Measurements from ENCODE around the gene REXO1. TPM values are rescaled to one million over a fixed set of nuclear protein-coding genes. Genes with fewer than 3 reads are reported as not detected.
"Not testable (repeated sequence)": the region's sequence is repeated elsewhere in the genome, so short reads cannot be mapped to it uniquely, and the experiment has no call there.

The REXO1 gene
- total RNA-seq, 2 donors from 2014 or later: 18.2 to 24.5 TPM

DNA sequence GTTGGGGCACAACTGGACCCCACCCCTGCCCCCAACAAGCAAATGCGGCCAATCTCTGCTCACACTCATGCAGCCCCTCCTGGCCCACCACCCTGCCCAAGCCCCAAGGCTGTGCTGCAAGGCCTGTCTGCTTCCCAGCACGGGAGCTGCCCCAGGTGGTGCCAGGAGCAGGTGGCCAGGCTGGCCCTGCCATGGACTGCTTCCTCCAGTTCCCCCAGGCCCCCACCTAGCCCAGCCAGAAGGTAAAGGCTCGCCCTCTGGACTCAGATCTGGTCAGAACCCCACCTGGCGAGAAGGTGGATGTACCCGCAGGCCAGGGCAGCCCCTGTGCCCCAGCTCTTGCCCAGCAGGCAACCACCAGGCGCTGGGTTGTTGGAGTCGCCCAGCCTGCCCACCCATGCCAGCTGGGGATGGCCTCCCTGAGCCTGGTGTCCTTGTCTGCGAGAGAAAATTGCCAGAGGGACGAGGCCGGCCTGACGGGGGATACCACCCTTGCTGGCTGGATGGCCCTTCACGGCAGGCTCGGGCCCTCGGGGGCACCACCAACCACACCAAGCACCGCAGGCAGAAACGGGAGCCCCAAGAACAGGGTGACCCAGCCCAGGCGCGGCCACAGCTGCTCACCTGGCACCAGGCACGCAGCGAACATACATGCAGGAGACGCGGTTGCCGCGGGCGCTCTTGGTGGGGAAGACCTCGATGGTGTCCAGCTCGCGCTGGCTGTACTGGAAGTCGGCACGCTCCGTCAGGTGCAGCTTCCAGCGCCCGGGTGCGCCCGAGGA is 32.5 kb upstream of the REXO1 start:
- peaks cover 22 to 44% of the 10 kb centered on the region in 2 donors for H3K4me1 ChIP-seq (ENCODE audit: control insufficient read depth in 1 of 2, low read depth in 2 of 2)
- no peaks in the 10 kb centered on the region for H3K27me3 ChIP-seq (replicated peaks; ENCODE audit: insufficient read depth)
- ATAC-seq (ENCODE audit: insufficient number of reproducible peaks, low FRiP score, low read depth): no peak
- H3K9me3 ChIP-seq: no peaks in the 10 kb centered on the region
- no peak overlapping the region for H3K27ac ChIP-seq
- no peak overlapping the region for H3K4me3 ChIP-seq
- no peak for DNase-seq (ENCODE audit: low spot score)
- no peaks in the 10 kb centered on the region for H3K36me3 ChIP-seq
- TF ChIP-seq, protein P1, sequence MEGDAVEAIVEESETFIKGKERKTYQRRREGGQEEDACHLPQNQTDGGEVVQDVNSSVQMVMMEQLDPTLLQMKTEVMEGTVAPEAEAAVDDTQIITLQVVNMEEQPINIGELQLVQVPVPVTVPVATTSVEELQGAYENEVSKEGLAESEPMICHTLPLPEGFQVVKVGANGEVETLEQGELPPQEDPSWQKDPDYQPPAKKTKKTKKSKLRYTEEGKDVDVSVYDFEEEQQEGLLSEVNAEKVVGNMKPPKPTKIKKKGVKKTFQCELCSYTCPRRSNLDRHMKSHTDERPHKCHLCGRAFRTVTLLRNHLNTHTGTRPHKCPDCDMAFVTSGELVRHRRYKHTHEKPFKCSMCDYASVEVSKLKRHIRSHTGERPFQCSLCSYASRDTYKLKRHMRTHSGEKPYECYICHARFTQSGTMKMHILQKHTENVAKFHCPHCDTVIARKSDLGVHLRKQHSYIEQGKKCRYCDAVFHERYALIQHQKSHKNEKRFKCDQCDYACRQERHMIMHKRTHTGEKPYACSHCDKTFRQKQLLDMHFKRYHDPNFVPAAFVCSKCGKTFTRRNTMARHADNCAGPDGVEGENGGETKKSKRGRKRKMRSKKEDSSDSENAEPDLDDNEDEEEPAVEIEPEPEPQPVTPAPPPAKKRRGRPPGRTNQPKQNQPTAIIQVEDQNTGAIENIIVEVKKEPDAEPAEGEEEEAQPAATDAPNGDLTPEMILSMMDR (IDR thresholded peaks at IDR 0.05): no peak

DNA sequence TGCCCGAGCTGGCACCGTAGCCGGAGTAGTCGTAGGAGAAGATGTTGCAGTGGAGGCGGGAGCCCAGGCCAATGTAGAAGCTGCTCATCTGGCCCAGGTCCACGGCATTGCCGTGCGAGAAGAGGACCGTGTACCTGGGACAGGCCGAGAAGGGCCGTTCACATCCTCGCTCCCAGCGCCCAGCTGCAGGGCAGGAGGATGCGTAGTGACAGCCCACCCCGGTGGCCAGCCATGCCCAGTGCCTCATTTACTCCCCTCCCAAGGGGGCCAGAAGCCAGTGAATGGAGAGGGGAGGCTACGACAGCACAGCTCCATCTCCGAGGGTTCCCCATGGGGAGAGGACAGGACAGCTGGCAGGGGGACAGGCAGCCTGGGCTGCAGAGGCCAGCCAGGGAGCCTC is 31.7 kb upstream of the REXO1 start:
- not testable (repeated sequence) for ATAC-seq (ENCODE audit: insufficient number of reproducible peaks, low FRiP score, low read depth); DNase-seq (ENCODE audit: low spot score); H3K27me3 ChIP-seq (replicated peaks; ENCODE audit: insufficient read depth); H3K4me3 ChIP-seq; H3K9me3 ChIP-seq; H3K36me3 ChIP-seq; H3K27ac ChIP-seq
- H3K4me1 ChIP-seq (ENCODE audit: control insufficient read depth in 1 of 2, low read depth in 2 of 2): peaks cover 25 to 46% of the 10 kb centered on the region in 2 donors

DNA sequence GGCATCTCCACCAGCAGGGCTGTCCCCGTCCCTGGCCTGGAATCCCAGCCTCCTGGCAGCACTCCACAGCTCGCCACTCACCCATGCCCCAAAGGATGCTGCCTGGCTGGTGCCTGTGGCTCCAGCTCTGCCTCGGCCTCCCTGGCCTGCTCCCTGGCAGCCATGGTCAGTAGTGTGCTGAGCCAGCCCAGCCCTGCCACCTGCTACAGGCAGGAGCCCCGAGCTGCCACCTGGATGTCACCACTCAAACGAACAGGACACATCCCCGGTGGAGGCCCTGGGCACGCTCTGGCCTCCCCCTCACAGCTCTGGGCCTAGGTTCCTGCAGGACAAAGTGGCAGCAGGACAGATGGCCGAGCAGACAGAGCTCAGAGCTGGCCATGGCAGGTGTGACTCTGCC is 30.3 kb upstream of the REXO1 start:
- not testable (repeated sequence) for H3K9me3 ChIP-seq; DNase-seq (ENCODE audit: low spot score); H3K4me3 ChIP-seq; H3K27me3 ChIP-seq (replicated peaks; ENCODE audit: insufficient read depth); H3K27ac ChIP-seq; ATAC-seq (ENCODE audit: insufficient number of reproducible peaks, low FRiP score, low read depth); H3K36me3 ChIP-seq
- peaks cover 28 to 46% of the 10 kb centered on the region in 2 donors for H3K4me1 ChIP-seq (ENCODE audit: control insufficient read depth in 1 of 2, low read depth in 2 of 2)

DNA sequence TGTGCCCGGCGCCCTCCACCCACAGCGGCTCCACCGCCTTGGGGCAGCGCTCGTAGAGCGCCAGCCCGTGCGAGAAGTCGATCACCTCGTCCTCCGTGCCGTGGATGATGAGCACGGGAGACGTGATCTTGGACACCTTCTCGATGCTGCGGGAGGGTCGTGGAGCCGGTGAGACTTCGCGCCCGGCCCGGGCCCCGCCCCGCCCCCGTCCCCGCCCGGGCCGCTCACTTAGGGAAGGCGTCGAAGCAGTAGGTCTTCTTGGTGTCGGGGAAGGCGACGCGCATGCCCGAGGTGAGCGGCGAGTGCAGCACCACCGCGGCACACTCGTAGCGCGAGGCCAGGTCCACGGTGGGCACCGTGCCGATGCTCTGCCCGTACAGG is 29.0 kb upstream of the REXO1 start:
- not testable (repeated sequence) for H3K27ac ChIP-seq; H3K9me3 ChIP-seq; H3K36me3 ChIP-seq; DNase-seq (ENCODE audit: low spot score); ATAC-seq (ENCODE audit: insufficient number of reproducible peaks, low FRiP score, low read depth); H3K27me3 ChIP-seq (replicated peaks; ENCODE audit: insufficient read depth); H3K4me3 ChIP-seq
- H3K4me1 ChIP-seq (ENCODE audit: control insufficient read depth in 1 of 2, low read depth in 2 of 2): peaks cover 29 to 46% of the 10 kb centered on the region in 2 donors

DNA sequence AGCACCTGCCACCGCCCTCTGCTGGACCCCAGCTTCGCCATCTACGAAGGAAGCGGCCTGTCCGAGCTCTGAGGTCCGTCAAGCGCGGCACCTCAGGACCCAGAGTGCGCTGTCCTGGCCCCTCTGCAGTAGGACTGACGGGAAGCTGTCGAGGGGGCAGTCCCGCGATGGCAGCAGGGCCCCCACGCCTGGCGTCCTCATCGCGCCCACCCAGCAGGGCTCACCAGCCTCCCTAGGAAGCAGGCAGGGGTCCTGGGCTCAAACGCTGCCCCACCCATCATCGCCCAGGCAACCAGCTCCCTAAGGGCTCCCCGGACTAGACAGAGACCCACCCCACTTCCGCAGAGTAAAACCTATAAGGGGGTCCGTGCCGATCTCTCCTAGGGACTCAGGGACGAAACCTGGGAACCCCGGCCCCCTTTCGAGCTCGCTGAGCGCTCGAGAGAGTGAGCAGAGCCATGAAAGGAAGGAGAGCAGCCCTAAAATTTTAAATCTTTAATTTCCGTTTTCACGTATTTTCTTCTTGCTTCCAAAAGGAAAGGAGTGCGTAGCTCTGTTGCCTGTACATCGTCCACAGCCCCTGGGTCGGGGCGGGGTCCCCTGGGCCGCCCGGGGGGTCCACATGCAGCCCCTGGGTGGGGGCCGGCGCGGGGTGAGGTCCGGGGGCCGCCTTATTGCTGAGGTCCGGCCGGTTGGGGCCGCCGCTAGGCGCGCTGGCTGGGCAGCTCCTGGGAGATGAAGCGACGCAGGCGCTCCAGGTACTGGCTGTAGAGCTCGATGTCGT is 28.4 kb upstream of the REXO1 start:
- DNase-seq (ENCODE audit: low spot score); H3K9me3 ChIP-seq; H3K27me3 ChIP-seq (replicated peaks; ENCODE audit: insufficient read depth); H3K36me3 ChIP-seq; ATAC-seq (ENCODE audit: insufficient number of reproducible peaks, low FRiP score, low read depth): not testable (repeated sequence)
- H3K4me3 ChIP-seq: peak overlapping the region; percentile 71
- H3K27ac ChIP-seq: peak overlapping the region; percentile 71 to 93
- peaks cover 29 to 44% of the 10 kb centered on the region in 2 donors for H3K4me1 ChIP-seq (ENCODE audit: control insufficient read depth in 1 of 2, low read depth in 2 of 2)

DNA sequence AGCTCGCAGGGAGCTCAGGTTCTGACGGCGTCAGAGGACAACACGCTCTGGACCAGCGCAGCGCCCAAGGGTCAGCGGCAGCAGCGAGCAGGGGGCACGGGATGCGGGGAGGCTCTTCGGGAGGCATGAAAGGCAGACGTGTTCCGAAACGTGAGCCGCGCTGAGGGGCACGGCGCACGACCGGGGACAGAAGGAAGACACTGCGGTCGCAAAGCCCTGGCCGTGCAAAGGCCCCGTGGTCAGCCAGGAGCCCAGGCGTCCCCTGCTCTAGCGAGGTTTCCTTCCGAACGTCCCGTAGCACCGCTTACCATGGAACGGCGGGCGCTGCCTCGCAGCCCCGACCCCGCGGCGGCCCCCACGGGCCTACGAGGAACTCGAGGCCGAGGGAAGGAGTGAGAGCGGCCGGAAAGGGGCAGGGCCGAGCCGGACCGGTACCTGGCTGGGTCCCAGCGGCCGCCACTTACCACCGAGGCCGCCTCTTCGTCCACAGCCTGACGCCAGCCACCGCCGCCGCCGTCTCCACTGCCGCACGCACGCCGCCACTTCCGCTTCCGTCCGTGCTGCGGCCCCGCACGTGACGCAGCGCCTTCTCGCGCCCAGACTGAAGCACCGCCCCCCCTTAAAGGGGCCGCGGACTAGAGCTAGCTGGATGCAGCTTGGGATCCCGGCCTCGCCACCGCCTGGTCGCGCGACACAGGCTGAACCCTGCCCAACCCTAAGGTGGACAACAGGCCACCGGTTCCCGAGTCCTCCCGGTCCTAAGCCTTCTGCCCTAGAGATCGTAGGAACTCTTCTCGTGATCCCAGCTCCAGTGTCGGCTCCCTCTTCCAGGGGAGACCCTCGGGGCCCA is 27.6 kb upstream of the REXO1 start:
- Histone ChIP-seq H3K27me3 (replicated peaks; ENCODE audit: insufficient read depth) (no peaks in the 10 kb centered on the region), H3K4me1 (ENCODE audit: control insufficient read depth in 1 of 2, low read depth in 2 of 2) (peaks cover 29 to 41% of the 10 kb centered on the region in 2 donors), H3K9me3 (no peaks in the 10 kb centered on the region), H3K36me3 (no peaks in the 10 kb centered on the region), H3K27ac (peak overlapping the region; percentile 71 to 93), H3K4me3 (peak overlapping the region; percentile 71)
- ATAC-seq (ENCODE audit: insufficient number of reproducible peaks, low FRiP score, low read depth) (peak; percentile 81), DNase-seq (ENCODE audit: low spot score) (peak; percentile 74)
- TF ChIP-seq, protein P1 (IDR thresholded peaks at IDR 0.05): no peak

DNA sequence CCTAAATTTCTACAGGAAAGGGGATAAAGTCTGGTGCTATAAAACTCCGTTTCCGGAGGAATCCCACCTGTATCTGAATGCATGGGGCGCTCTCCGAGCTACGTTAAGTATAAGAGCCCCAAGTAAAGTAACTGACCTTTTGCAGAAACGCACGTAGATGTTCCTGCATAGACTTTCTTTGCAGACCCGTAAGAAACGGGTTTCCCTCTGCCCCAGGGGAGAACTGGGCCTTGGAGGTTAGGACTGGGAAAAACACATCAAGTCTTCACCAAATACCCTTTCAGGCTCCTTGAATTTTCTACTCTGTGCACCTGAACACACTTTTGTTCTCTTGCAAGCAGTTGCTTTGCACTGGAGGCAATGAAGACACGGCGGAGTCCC is 27.0 kb upstream of the REXO1 start:
- not testable (repeated sequence) for ATAC-seq (ENCODE audit: insufficient number of reproducible peaks, low FRiP score, low read depth); H3K27me3 ChIP-seq (replicated peaks; ENCODE audit: insufficient read depth); H3K36me3 ChIP-seq; H3K9me3 ChIP-seq; DNase-seq (ENCODE audit: low spot score)
- peaks cover 29 to 37% of the 10 kb centered on the region in 2 donors for H3K4me1 ChIP-seq (ENCODE audit: control insufficient read depth in 1 of 2, low read depth in 2 of 2)
- peak overlapping the region; percentile 71 for H3K4me3 ChIP-seq
- H3K27ac ChIP-seq: peak overlapping the region; percentile 71 to 93

Measured in thoracic aorta (tissue), 2 donors.